Medulla oblongata (tissue), 1 donor: Measurements from ENCODE around the gene TRAPPC5.
"Not testable (repeated sequence)": the region's sequence is repeated elsewhere in the genome, so short reads cannot be mapped to it uniquely, and the experiment has no call there.

ENCODE experiments used
- DNase-seq: peaks from one replicate; pipeline ENCODE4 v3.0.0-alpha.2; 2015; ENCODE audit errors: extremely low spot score

Gene TRAPPC5

GRCh38 chr19:7680606-7681339 lies at the start of gene TRAPPC5:
Gene TRAPPC5, plus strand, starts transcription at chr19:7680833. Its CDS starts 1,421 bp downstream, at chr19:7682254.
- DNase-seq = peak; percentile 87

- no peak for DNase-seq
Measured at GRCh38 chr19:7631577-7631976, 49.1 kb upstream of the TRAPPC5 start.

- no peak for DNase-seq
Measured at GRCh38 chr19:7632340-7633203, 48.1 kb upstream of the TRAPPC5 start.

GRCh38 chr19:7633698-7634097 lies 46.9 kb upstream of the TRAPPC5 start, which contains the start of gene PCP2:
Gene PCP2, minus strand, starts transcription at chr19:7633719. Its CDS starts 262 bp downstream, at chr19:7633457.
- DNase-seq = no peak

GRCh38 chr19:7635670-7636069 lies 45.0 kb upstream of the TRAPPC5 start:
- DNase-seq = no peak

- no peak for DNase-seq
Measured at GRCh38 chr19:7636317-7636690, 44.3 kb upstream of the TRAPPC5 start.

- DNase-seq = no peak
Measured at GRCh38 chr19:7636691-7637373, 43.8 kb upstream of the TRAPPC5 start, which contains the start of gene STXBP2. Gene STXBP2, plus strand, starts transcription at chr19:7637110. Its CDS starts 40 bp downstream, at chr19:7637150.

GRCh38 chr19:7637374-7638256 lies 43.0 kb upstream of the TRAPPC5 start:
- DNase-seq = no peak

- DNase-seq = no peak
Measured at GRCh38 chr19:7638802-7639465, 41.7 kb upstream of the TRAPPC5 start.

- DNase-seq = no peak
Measured at GRCh38 chr19:7639863-7640348, 40.7 kb upstream of the TRAPPC5 start.

- DNase-seq = no peak
Measured at GRCh38 chr19:7640803-7641202, 39.8 kb upstream of the TRAPPC5 start.

- no peak for DNase-seq
Measured at GRCh38 chr19:7641290-7642276, 39.0 kb upstream of the TRAPPC5 start.

GRCh38 chr19:7642295-7643030 lies 38.2 kb upstream of the TRAPPC5 start:
- DNase-seq = no peak

- DNase-seq = no peak
Measured at GRCh38 chr19:7643031-7643415, 37.6 kb upstream of the TRAPPC5 start.

GRCh38 chr19:7643629-7644549 lies 36.7 kb upstream of the TRAPPC5 start:
- DNase-seq = not testable (repeated sequence)

- DNase-seq = no peak
Measured at GRCh38 chr19:7644550-7644877, 36.1 kb upstream of the TRAPPC5 start.

- no peak for DNase-seq
Measured at GRCh38 chr19:7645163-7645562, 35.5 kb upstream of the TRAPPC5 start.
